Ovary (tissue), 3 donors: ENCODE measurements around the gene TUBB3.

Experiments
- CTCF ChIP-seq, 3 donors: fragments of 450-650 bp in 2 of 3; fragments of 200-600 bp in 1 of 3; IDR thresholded peaks; one replicate each; pipeline versions ENCODE4 v1.5.1 to v1.8.0; 2016 to 2022; ENCODE audit warnings: antibody characterized with exemption in 3 of 3, mild to moderate bottlenecking in 1 of 3
- EP300 ChIP-seq: sonication (generic); formaldehyde crosslinking; IDR thresholded peaks from one replicate; pipeline ENCODE4 v1.6.1; 2017; ENCODE audit warnings: antibody characterized with exemption
- POLR2A ChIP-seq: fragments of 450-650 bp; IDR thresholded peaks from one replicate; pipeline ENCODE4 v1.6.1; 2017; ENCODE audit warnings: antibody characterized with exemption, mild to moderate bottlenecking, moderate library complexity
- donor health status: DM: no; HTN: no; CAD: no.

GRCh38 chr16:89920723-89921122 is 2.4 kb upstream of the TUBB3 start:
- TF ChIP-seq CTCF (IDR thresholded peaks at IDR 0.05) = no peak
- TF ChIP-seq EP300 = no peak
- no peak for TF ChIP-seq POLR2A
